ENCODE measurements around the gene KMT2D.

DNA sequence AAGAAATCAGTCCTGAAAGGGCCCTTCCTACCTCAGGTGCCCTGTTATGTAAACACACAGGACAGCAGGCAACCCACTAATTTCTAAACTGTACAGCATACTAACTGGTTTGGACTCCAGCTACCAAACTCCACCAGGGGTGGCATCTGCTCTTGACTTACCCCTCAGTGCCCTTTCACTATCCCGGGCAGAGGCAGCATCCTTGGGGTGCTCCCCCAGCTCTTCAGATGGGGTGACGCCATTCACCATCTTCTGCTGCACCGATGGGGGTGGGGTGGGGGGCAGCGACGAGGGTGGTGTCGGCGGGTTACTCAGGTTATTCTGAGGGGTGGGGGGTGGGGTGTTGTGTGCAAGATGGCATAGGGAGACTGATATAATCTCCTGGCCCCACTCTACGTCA, 30.5 kb downstream of the KMT2D start:
- TF ChIP-seq EZH2 (IDR thresholded peaks at IDR 0.05; ENCODE audit: insufficient read depth, poor library complexity, severe bottlenecking) (no peak), EZH2phosphoT487 (IDR thresholded peaks at IDR 0.05; ENCODE audit: insufficient read depth, low read depth) (no peak)

All from GM23248 (cell line).